GM12873 (cell line): ENCODE measurements around the gene HSPB1.

Experiments used
- CTCF ChIP-seq: IDR thresholded peaks from 2 replicates; pipeline ENCODE4 v1.5.1; 2012; ENCODE audit warnings: low read depth, mild to moderate bottlenecking, moderate library complexity, low read length, control low read depth; ENCODE audit not compliant: insufficient read depth; ENCODE audit errors: missing control alignments

HSPB1 gene

GRCh38 chr7:76330261-76330660, 27.8 kb downstream of the HSPB1 start:
- no peak for TF ChIP-seq CTCF

- TF ChIP-seq CTCF, result peak; percentile 13
These were observed 28.2 kb downstream of the HSPB1 start for GRCh38 chr7:76330673-76331072.

DNA sequence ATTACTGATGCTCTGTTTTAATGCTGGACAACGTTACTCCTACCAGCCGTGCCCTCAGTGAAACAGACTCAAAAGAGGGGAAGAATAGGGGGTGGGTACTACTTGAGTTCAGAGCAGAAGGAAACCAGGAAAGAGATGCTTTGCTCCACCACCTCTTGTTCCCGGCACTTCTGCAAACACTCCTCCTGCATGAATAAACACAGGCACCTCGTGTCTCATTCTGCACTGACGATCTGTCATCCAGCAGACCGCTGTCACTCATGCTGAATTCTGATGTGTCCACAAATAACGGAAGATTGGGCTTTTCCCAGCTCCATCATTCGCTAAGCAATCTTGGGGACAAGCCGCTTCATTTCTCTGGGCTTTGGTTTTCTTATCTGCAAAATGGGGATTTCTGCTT, 29.6 kb downstream of the HSPB1 start:
- no peak for TF ChIP-seq CTCF

- no peak for TF ChIP-seq CTCF
These were observed 31.1 kb downstream of the HSPB1 start for GRCh38 chr7:76333511-76334101.

DNA sequence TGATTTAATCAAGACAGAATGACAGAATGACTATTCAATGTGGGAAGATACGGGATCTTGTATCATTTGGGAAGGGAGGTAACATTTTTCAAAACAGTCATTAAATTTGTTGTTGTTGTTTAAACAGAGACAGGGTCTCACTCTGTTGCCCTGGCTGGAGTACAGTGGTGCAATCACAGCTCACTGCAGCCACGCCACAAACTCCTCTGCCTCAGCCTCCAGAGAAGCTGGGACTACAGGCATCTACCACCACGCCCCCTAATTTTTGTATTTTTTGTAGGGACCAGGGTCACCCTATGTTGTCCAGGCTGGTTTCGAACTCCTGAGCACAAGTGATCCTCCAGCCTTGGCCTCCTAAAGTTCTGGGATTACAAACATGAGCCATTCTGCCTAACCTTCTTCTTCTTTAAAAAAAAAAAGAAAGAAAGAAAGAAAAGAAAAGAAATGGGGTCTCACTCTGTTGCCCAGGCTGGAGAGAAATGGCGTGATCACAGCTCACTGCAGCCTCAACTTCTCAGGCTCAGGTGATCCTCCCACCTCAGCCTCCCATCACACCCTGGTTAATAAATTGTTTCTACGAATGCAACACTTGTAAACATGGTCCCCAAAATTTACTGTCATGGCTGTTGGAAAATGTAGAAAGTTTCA, 32.0 kb downstream of the HSPB1 start:
- no peak for TF ChIP-seq CTCF

DNA sequence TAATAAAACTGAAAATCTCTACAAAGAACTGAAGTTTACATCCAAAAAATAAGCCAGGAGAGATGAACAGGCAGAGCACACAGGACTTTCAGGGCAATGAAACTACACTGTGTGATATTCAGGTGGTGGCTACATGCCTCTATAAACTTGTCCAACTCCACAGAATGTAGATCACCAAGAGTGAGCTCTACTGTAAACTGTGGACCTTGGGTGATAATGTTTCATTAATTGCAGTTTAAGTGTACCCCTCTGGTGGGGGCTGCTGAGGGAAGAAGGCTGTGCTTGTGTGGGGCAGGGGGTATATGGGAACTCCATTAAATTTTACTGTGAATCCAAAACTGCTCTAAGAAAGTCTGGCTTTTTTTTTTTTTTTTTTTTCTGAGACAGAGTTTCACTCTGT, 33.6 kb downstream of the HSPB1 start:
- TF ChIP-seq CTCF, result no peak

DNA sequence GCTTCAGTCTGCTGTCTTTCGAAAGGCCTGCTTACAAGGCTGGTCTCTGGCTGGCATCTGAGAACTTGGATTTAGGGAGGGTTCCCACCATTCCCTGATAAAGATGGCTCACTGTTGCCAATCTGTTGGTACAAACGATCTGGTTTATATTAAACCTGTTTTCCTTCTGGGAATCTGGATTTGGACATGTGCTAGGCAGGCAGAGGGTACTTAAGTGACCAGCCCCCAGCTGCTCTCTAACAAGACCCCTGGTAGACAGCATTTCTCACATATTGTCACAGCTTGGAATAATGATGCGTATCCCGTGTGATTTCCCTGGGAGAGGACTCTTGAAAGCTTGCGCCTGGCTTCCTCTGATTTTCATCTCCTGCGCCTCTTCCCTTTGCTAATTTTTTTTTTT, 34.7 kb downstream of the HSPB1 start:
- no peak for TF ChIP-seq CTCF
